MV-4-11 (cell line): Measurements from ENCODE around the gene TMEM145.

Source experiments
- DNase-seq: peaks from one replicate; lab custom pipeline; 2025; lab: John Stamatoyannopoulos, UW

TMEM145 gene

GRCh38 chr19:42361545-42361910, 48.4 kb downstream of the TMEM145 start:
- no peak for DNase-seq

GRCh38 chr19:42362342-42362741, 49.2 kb downstream of the TMEM145 start:
- no peak for DNase-seq

- no peak for DNase-seq
Measured at GRCh38 chr19:42362891-42363440, 49.9 kb downstream of the TMEM145 start.

GRCh38 chr19:42363614-42364346, 50.7 kb downstream of the TMEM145 start:
- peak; percentile 92 for DNase-seq

GRCh38 chr19:42366673-42367072, 53.6 kb downstream of the TMEM145 start:
- DNase-seq: no peak

- no peak for DNase-seq
Measured at GRCh38 chr19:42367929-42368328, 54.8 kb downstream of the TMEM145 start.

GRCh38 chr19:42368360-42368759, 55.3 kb downstream of the TMEM145 start:
- no peak for DNase-seq

GRCh38 chr19:42368765-42369164, 55.7 kb downstream of the TMEM145 start:
- no peak for DNase-seq

GRCh38 chr19:42369433-42370067, 56.4 kb downstream of the TMEM145 start:
- no peak for DNase-seq

- peak; percentile 49 for DNase-seq
Measured at GRCh38 chr19:42370068-42370520, 57.0 kb downstream of the TMEM145 start.

- DNase-seq: peak; percentile 45
Measured at GRCh38 chr19:42370626-42371175, 57.6 kb downstream of the TMEM145 start.
